HepG2 (cell line): ENCODE results near the gene MECR. TPM values are rescaled to one million over a fixed set of nuclear protein-coding genes. Genes with fewer than 3 reads are reported as not detected.

Source experiments
- CEBPB ChIP-seq: IDR thresholded peaks from 2 replicates; pipeline ENCODE4 v1.6.1; 2011; ENCODE audit warnings: low read depth, low read length, improper control_type of control experiment, borderline replicate concordance
- ELF3 ChIP-seq: IDR thresholded peaks from 2 replicates; pipeline ENCODE4 v1.6.1; 2016; ENCODE audit warnings: missing genetic modification reagents, missing compliant biosample characterization
- HDAC1 ChIP-seq: sonication (generic); formaldehyde crosslinking; IDR thresholded peaks from 2 replicates; pipeline ENCODE4 v1.5.1; 2020; ENCODE audit warnings: mild to moderate bottlenecking, missing genetic modification reagents
- IRX3 ChIP-seq: sonication (generic); formaldehyde crosslinking; IDR thresholded peaks from 2 replicates; pipeline ENCODE4 v1.8.1; 2023; ENCODE audit warnings: mild to moderate bottlenecking, low read depth, missing genetic modification reagents, borderline replicate concordance
- JUN ChIP-seq: sonication (generic); formaldehyde crosslinking; IDR thresholded peaks from 2 replicates; pipeline ENCODE4 v1.4.0; 2020; ENCODE audit warnings: mild to moderate bottlenecking, missing genetic modification reagents
- KDM1A ChIP-seq: IDR thresholded peaks from 2 replicates; pipeline ENCODE4 v1.6.1; 2016; ENCODE audit warnings: missing compliant biosample characterization
- KLF15 ChIP-seq: sonication (generic); formaldehyde crosslinking; IDR thresholded peaks from 2 replicates; pipeline ENCODE4 v1.8.1; 2023; ENCODE audit warnings: borderline replicate concordance, mild to moderate bottlenecking, inconsistent platforms, missing genetic modification reagents, mixed read lengths
- MATR3 ChIP-seq: sonication (generic); formaldehyde crosslinking; IDR thresholded peaks from 2 replicates; pipeline ENCODE4 v1.4.0; 2020; ENCODE audit warnings: missing genetic modification reagents
- RARA ChIP-seq: IDR thresholded peaks from 2 replicates; pipeline ENCODE4 v1.6.1; 2016; ENCODE audit warnings: missing genetic modification reagents, missing compliant biosample characterization
- REST ChIP-seq, 2 experiments: IDR thresholded peaks; 2 replicates each; pipeline ENCODE4 v1.6.1; 2011 to 2012; ENCODE audit warnings: low read length in 2 of 2, borderline replicate concordance in 1 of 2, low read depth in 1 of 2, mild to moderate bottlenecking in 1 of 2, moderate library complexity in 1 of 2
- ZNF354B ChIP-seq: sonication (generic); formaldehyde crosslinking; IDR thresholded peaks from 2 replicates; pipeline ENCODE4 v1.8.0; 2022; ENCODE audit warnings: mild to moderate bottlenecking, missing genetic modification reagents
- ZNF496 ChIP-seq: sonication (generic); formaldehyde crosslinking; IDR thresholded peaks from 2 replicates; pipeline ENCODE4 v1.8.1; 2023; ENCODE audit warnings: mild to moderate bottlenecking, moderate library complexity, missing genetic modification reagents; ENCODE audit not compliant: insufficient replicate concordance
- ZNF569 ChIP-seq: sonication (generic); formaldehyde crosslinking; IDR thresholded peaks from 2 replicates; pipeline ENCODE4 v1.5.0; 2020; ENCODE audit warnings: mild to moderate bottlenecking, missing genetic modification reagents, moderate library complexity, borderline replicate concordance
- ZNF770 ChIP-seq: sonication (generic); formaldehyde crosslinking; IDR thresholded peaks from 2 replicates; pipeline ENCODE4 v1.5.0; 2020; ENCODE audit warnings: mild to moderate bottlenecking, missing genetic modification reagents
- ZNF850 ChIP-seq: sonication (generic); formaldehyde crosslinking; conservative IDR thresholded peaks from 2 replicates; pipeline ENCODE4 v1.9.0; 2021; ENCODE audit warnings: mild to moderate bottlenecking, missing genetic modification reagents
- polyA plus RNA-seq, 8 experiments: library from polyadenylated mRNA; depleted of rRNA in 3 of 8; stranded (reverse) in 7 of 8; unstranded in 1 of 8; fragments of >200 nt; fragmentation: Illumina TruSeq in 4 of 8; extraction: Trizol in 4 of 8; gene quantifications; 2 replicates each; pipeline versions ENCODE4 v1.2.1 to v1.2.3, GENCODE V29; 2011 to 2016; ENCODE audit warnings: low read depth in 4 of 8, missing spikeins in 1 of 8, mixed read lengths in 1 of 8; ENCODE audit not compliant: insufficient read depth in 1 of 8
- total RNA-seq, 5 experiments: library from RNA; depleted of rRNA; stranded (reverse); fragments of >200 nt; fragmentation: Illumina TruSeq; extraction: Trizol; gene quantifications; 2 replicates each; pipeline ENCODE4 v1.2.3, GENCODE V29; 2016; ENCODE audit warnings: low read depth in 1 of 5
- TF ChIP-seq, protein P1 (sequence below): sonication (generic); formaldehyde crosslinking; IDR thresholded peaks from 2 replicates; pipeline ENCODE4 v1.5.0; 2020; ENCODE audit warnings: missing genetic modification reagents
- TF ChIP-seq, protein P2 (sequence below): sonication (generic); formaldehyde crosslinking; IDR thresholded peaks from 2 replicates; pipeline ENCODE4 v1.4.0; 2020; ENCODE audit warnings: missing genetic modification reagents
- TF ChIP-seq, protein P3 (sequence below): sonication (generic); formaldehyde crosslinking; IDR thresholded peaks from 2 replicates; pipeline ENCODE4 v1.4.0; 2020; ENCODE audit warnings: missing genetic modification reagents, borderline replicate concordance

MECR gene
- total and polyA plus RNA-seq, 2 of the 13 experiments (the other 11 are each of a cell fraction or from before 2014, with no cell fraction given), result 18.8 to 24.9 TPM

GRCh38 chr1:29181413-29182225, 49.1 kb downstream of the MECR start, which contains the start of gene SRSF4 (continued):
- TF ChIP-seq, protein P1, sequence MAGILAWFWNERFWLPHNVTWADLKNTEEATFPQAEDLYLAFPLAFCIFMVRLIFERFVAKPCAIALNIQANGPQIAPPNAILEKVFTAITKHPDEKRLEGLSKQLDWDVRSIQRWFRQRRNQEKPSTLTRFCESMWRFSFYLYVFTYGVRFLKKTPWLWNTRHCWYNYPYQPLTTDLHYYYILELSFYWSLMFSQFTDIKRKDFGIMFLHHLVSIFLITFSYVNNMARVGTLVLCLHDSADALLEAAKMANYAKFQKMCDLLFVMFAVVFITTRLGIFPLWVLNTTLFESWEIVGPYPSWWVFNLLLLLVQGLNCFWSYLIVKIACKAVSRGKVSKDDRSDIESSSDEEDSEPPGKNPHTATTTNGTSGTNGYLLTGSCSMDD (CRISPR knock-in tag), result no peak
- TF ChIP-seq ZNF770 (CRISPR knock-in tag), result no peak
- TF ChIP-seq KLF15 (CRISPR knock-in tag), result no peak; the same call in 1 of the 2 replicates
- peak; percentile 95 for TF ChIP-seq ELF3 (CRISPR knock-in tag)
- TF ChIP-seq, protein P2, sequence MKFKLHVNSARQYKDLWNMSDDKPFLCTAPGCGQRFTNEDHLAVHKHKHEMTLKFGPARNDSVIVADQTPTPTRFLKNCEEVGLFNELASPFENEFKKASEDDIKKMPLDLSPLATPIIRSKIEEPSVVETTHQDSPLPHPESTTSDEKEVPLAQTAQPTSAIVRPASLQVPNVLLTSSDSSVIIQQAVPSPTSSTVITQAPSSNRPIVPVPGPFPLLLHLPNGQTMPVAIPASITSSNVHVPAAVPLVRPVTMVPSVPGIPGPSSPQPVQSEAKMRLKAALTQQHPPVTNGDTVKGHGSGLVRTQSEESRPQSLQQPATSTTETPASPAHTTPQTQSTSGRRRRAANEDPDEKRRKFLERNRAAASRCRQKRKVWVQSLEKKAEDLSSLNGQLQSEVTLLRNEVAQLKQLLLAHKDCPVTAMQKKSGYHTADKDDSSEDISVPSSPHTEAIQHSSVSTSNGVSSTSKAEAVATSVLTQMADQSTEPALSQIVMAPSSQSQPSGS (CRISPR knock-in tag), result peak; percentile 39; the same call in 1 of the 2 replicates
- TF ChIP-seq, protein P3, sequence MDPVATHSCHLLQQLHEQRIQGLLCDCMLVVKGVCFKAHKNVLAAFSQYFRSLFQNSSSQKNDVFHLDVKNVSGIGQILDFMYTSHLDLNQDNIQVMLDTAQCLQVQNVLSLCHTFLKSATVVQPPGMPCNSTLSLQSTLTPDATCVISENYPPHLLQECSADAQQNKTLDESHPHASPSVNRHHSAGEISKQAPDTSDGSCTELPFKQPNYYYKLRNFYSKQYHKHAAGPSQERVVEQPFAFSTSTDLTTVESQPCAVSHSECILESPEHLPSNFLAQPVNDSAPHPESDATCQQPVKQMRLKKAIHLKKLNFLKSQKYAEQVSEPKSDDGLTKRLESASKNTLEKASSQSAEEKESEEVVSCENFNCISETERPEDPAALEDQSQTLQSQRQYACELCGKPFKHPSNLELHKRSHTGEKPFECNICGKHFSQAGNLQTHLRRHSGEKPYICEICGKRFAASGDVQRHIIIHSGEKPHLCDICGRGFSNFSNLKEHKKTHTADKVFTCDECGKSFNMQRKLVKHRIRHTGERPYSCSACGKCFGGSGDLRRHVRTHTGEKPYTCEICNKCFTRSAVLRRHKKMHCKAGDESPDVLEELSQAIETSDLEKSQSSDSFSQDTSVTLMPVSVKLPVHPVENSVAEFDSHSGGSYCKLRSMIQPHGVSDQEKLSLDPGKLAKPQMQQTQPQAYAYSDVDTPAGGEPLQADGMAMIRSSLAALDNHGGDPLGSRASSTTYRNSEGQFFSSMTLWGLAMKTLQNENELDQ (CRISPR knock-in tag), result no peak
- 0 out of 2 replicates have a peak, but pooled peaks have one; percentile 37 for TF ChIP-seq IRX3 (CRISPR knock-in tag)
- TF ChIP-seq ZNF569 (CRISPR knock-in tag), result no peak
- no peak for TF ChIP-seq KDM1A (CRISPR knock-in tag)
- TF ChIP-seq CEBPB, result no peak
- TF ChIP-seq ZNF496 (CRISPR knock-in tag), result no peak
- no peak for TF ChIP-seq MATR3
- no peak for TF ChIP-seq ZNF354B (CRISPR knock-in tag)
- TF ChIP-seq ZNF850, result no peak
- no peak; the same call in 1 of the 2 replicates for TF ChIP-seq JUN (CRISPR knock-in tag)
- 0 out of 4 replicates have a peak, but pooled peaks of 1 of the 2 experiments have one; percentile 17 for TF ChIP-seq REST (IDR thresholded peaks at IDR 0.05; ENCODE audit: borderline replicate concordance in 1 of 2, low read depth in 1 of 2, low read length in 2 of 2)
- TF ChIP-seq RARA (CRISPR knock-in tag), result peak; percentile 24
- peak; percentile 80 for TF ChIP-seq HDAC1 (CRISPR knock-in tag)
